GM21619 (cell line): ENCODE results near the gene USP6NL.
A peak's percentile ranks its signal among the peaks of the same experiment; 100 is the strongest.

ENCODE experiments used
- ATAC-seq: cut with Tn5 transposase; IDR thresholded peaks from one replicate; pipeline ENCODE4 v1.9.1; 2021; ENCODE audit not compliant: unreplicated experiment

The USP6NL gene

GRCh38 chr10:11483201-11484148 lies 128.0 kb downstream of the USP6NL start:
- ATAC-seq, result no peak

GRCh38 chr10:11482306-11482705 lies 129.1 kb downstream of the USP6NL start:
- ATAC-seq, result no peak

GRCh38 chr10:11480687-11481086 lies 130.8 kb downstream of the USP6NL start:
- no peak for ATAC-seq

GRCh38 chr10:11479300-11479699 lies 132.2 kb downstream of the USP6NL start:
- no peak for ATAC-seq

- ATAC-seq, result no peak
These were observed 132.6 kb downstream of the USP6NL start for GRCh38 chr10:11478807-11479206.

GRCh38 chr10:11475831-11476434 lies 135.5 kb downstream of the USP6NL start:
- ATAC-seq, result no peak

GRCh38 chr10:11473128-11473760 lies 138.2 kb downstream of the USP6NL start:
- ATAC-seq, result no peak

GRCh38 chr10:11472158-11472753 lies 139.2 kb downstream of the USP6NL start:
- peak; percentile 84 for ATAC-seq

- ATAC-seq, result no peak
These were observed 141.7 kb downstream of the USP6NL start for GRCh38 chr10:11469575-11470391.

GRCh38 chr10:11468126-11468742 lies 143.2 kb downstream of the USP6NL start:
- ATAC-seq, result no peak

- ATAC-seq, result no peak
These were observed 146.0 kb downstream of the USP6NL start for GRCh38 chr10:11465406-11465805.

GRCh38 chr10:11463111-11463510 lies 148.3 kb downstream of the USP6NL start:
- no peak for ATAC-seq

- no peak for ATAC-seq
These were observed 149.4 kb downstream of the USP6NL start for GRCh38 chr10:11462071-11462470.

GRCh38 chr10:11457336-11457735 lies 154.1 kb downstream of the USP6NL start:
- no peak for ATAC-seq

GRCh38 chr10:11454958-11455566 lies 156.4 kb downstream of the USP6NL start:
- ATAC-seq, result no peak

GRCh38 chr10:11454160-11454559 lies 157.3 kb downstream of the USP6NL start:
- no peak for ATAC-seq

GRCh38 chr10:11451640-11452260 lies 159.7 kb downstream of the USP6NL start:
- ATAC-seq, result no peak

GRCh38 chr10:11450427-11450826 lies 161.0 kb downstream of the USP6NL start:
- no peak for ATAC-seq

- ATAC-seq, result no peak
These were observed 161.7 kb downstream of the USP6NL start for GRCh38 chr10:11449761-11450160.
